ENCODE data around the gene NEK4. TPM values are rescaled to one million over a fixed set of nuclear protein-coding genes. Genes with fewer than 3 reads are reported as not detected.

NEK4 gene
- total RNA-seq, 4 donors from 2014 or later, result 36.7 to 65.6 (median 41.8) TPM

DNA sequence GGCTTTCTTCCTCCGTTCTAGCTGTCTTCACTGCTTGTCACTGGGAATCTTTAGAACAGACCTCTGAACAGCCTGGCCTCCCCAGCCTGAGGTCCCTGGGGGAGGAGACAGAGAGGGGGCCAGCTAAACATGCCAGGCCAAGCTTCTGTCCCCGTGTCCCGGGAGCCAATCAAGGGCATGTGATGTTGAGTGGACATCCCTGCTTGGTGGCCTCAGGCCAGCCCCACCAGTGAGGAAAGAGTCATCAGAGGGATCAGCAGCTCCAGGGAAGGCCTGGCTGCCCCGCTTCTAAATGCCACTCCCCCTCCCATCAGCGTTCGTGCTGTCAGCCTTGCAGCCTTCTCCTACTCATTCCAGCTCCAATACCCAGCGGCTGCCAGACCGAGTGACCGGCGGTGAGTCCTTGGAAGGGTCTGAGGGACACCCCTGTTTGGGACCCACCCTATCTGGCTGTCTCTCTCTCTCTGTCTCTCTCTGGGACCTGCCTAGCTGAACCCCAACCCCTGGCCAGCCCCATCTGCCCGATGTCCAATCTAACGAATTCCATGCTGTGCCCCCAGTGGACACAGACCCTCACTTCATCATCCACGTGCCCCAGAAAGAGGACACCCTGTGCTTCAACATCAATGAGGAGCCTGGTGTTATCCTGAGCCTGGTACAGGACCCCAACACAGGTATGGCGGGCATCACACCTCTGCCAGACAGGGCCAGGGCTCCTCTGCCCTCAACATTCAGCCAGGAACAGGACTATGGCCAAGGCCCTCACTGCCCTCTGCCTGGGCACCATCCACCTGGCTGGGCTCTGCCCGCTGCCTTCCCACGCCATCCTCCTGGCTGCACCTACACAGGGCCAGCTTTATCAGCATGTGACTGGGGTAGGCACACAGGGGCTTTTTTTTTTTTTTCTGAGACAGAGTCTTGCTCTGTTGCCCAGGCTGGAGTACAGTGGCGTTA is 17.2 kb upstream of the NEK4 start:
- Histone ChIP-seq H3K4me3 (replicated peaks in 1 of 3) (no peak overlapping the region), H3K9me3 (no peaks in the 10 kb centered on the region), H3K27me3 (no peaks in the 10 kb centered on the region), H3K4me1 (no peaks in the 10 kb centered on the region), H3K36me3 (no peaks in the 10 kb centered on the region), H3K27ac (no peak overlapping the region)
- no peak for DNase-seq
- intact Hi-C loops (cut with DNase I), result no loop called here
- WGBS, 2 donors, result 65 to 83% methylated on average over 12 to 16 of the region's 17 CpGs
- no peak for TF ChIP-seq POLR2A (IDR thresholded peaks at IDR 0.05)
- TF ChIP-seq, protein P1, sequence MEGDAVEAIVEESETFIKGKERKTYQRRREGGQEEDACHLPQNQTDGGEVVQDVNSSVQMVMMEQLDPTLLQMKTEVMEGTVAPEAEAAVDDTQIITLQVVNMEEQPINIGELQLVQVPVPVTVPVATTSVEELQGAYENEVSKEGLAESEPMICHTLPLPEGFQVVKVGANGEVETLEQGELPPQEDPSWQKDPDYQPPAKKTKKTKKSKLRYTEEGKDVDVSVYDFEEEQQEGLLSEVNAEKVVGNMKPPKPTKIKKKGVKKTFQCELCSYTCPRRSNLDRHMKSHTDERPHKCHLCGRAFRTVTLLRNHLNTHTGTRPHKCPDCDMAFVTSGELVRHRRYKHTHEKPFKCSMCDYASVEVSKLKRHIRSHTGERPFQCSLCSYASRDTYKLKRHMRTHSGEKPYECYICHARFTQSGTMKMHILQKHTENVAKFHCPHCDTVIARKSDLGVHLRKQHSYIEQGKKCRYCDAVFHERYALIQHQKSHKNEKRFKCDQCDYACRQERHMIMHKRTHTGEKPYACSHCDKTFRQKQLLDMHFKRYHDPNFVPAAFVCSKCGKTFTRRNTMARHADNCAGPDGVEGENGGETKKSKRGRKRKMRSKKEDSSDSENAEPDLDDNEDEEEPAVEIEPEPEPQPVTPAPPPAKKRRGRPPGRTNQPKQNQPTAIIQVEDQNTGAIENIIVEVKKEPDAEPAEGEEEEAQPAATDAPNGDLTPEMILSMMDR (IDR thresholded peaks at IDR 0.05), result no peak

GRCh38 chr3:52787246-52787645 is 16.5 kb upstream of the NEK4 start:
- WGBS, 2 donors, result 77 to 88% methylated on average over 11 of the region's 11 CpGs
- no peak for DNase-seq

GRCh38 chr3:52786330-52787215 is 15.8 kb upstream of the NEK4 start:
- intact Hi-C loops (cut with DNase I), result no loop called here
- no peak for DNase-seq
- WGBS, 2 donors, result 87 to 89% methylated on average over 15 to 19 of the region's 19 CpGs
- H3K4me1 ChIP-seq, result no peaks in the 10 kb centered on the region
- H3K36me3 ChIP-seq, result no peaks in the 10 kb centered on the region
- no peak overlapping the region for H3K4me3 ChIP-seq (replicated peaks in 1 of 3)
- H3K27ac ChIP-seq, result no peak overlapping the region
- no peak for TF ChIP-seq POLR2A (IDR thresholded peaks at IDR 0.05)
- TF ChIP-seq, protein P1 (IDR thresholded peaks at IDR 0.05), result no peak
- no peaks in the 10 kb centered on the region for H3K9me3 ChIP-seq
- no peaks in the 10 kb centered on the region for H3K27me3 ChIP-seq

More at GRCh38 chr3:52787246-52787645, 16.5 kb upstream of the NEK4 start:
- intact Hi-C loops (cut with DNase I), result no loop called here
- no peak for TF ChIP-seq POLR2A (IDR thresholded peaks at IDR 0.05)
- TF ChIP-seq, protein P1 (IDR thresholded peaks at IDR 0.05), result no peak
- no peaks in the 10 kb centered on the region for H3K27me3 ChIP-seq
- H3K27ac ChIP-seq, result no peak overlapping the region
- H3K9me3 ChIP-seq, result no peaks in the 10 kb centered on the region
- no peak overlapping the region for H3K4me3 ChIP-seq (replicated peaks in 1 of 3)
- no peaks in the 10 kb centered on the region for H3K36me3 ChIP-seq
- H3K4me1 ChIP-seq, result no peaks in the 10 kb centered on the region

GRCh38 chr3:52784931-52785590 is 14.3 kb upstream of the NEK4 start:
- 85 to 92% methylated on average over 5 of the region's 5 CpGs for WGBS, 2 donors
- Histone ChIP-seq H3K9me3 (no peaks in the 10 kb centered on the region), H3K27ac (no peak overlapping the region), H3K4me1 (no peaks in the 10 kb centered on the region), H3K36me3 (no peaks in the 10 kb centered on the region), H3K27me3 (no peaks in the 10 kb centered on the region), H3K4me3 (replicated peaks in 1 of 3) (no peak overlapping the region)
- TF ChIP-seq POLR2A (IDR thresholded peaks at IDR 0.05), result no peak
- TF ChIP-seq, protein P1 (IDR thresholded peaks at IDR 0.05), result no peak
- intact Hi-C loops (cut with DNase I), result no loop called here
- DNase-seq, result no peak
